BE2C (cell line): ENCODE data around the gene ABCB8.
A peak's percentile ranks its signal among the peaks of the same experiment; 100 is the strongest.

Experiments
- DNase-seq: peaks from one replicate; pipeline ENCODE4 v3.0.0-alpha.2; 2020
- H3K27me3 ChIP-seq: fragments of 250-450 bp; sonication (Bioruptor Pico); 2 replicates; pipeline ENCODE4 v1.5.1; 2020; ENCODE audit warnings: mild to moderate bottlenecking
- H3K36me3 ChIP-seq: fragments of 250-450 bp; sonication (Bioruptor Pico); 2 replicates; pipeline ENCODE4 v1.5.1; 2020; ENCODE audit warnings: mild to moderate bottlenecking
- H3K4me1 ChIP-seq: fragments of 250-450 bp; sonication (Bioruptor Pico); 2 replicates; pipeline ENCODE4 v1.5.1; 2020
- H3K4me3 ChIP-seq: 2 replicates; pipeline ENCODE4 v1.5.1; 2011; ENCODE audit warnings: low read depth, low read length
- H3K9me3 ChIP-seq: fragments of 250-450 bp; sonication (Bioruptor Pico); 2 replicates; pipeline ENCODE4 v1.5.1; 2020
- CTCF ChIP-seq: IDR thresholded peaks from 2 replicates; pipeline ENCODE4 v1.5.1; 2012; ENCODE audit warnings: mild to moderate bottlenecking, low read depth, low read length

Gene ABCB8

GRCh38 chr7:151033864-151034249 is 5.6 kb downstream of the ABCB8 start:
- Histone ChIP-seq H3K4me1 (peaks cover 11% of the 10 kb centered on the region), H3K36me3 (peaks cover 7% of the 10 kb centered on the region; the same call in 1 of the 2 replicates), H3K9me3 (no peaks in the 10 kb centered on the region), H3K4me3 (no peak overlapping the region), H3K27me3 (no peaks in the 10 kb centered on the region)
- no peak for TF ChIP-seq CTCF
- DNase-seq: no peak

- TF ChIP-seq CTCF: no peak
- Histone ChIP-seq H3K27me3 (no peaks in the 10 kb centered on the region), H3K4me1 (peaks cover 16% of the 10 kb centered on the region), H3K36me3 (peaks cover 7% of the 10 kb centered on the region; the same call in 1 of the 2 replicates), H3K9me3 (no peaks in the 10 kb centered on the region), H3K4me3 (no peak overlapping the region)
- no peak for DNase-seq
These were observed 6.2 kb downstream of the ABCB8 start for GRCh38 chr7:151034312-151035025.

GRCh38 chr7:151035026-151035717 is 6.9 kb downstream of the ABCB8 start:
- H3K36me3 ChIP-seq: peaks cover 7% of the 10 kb centered on the region; the same call in 1 of the 2 replicates
- H3K4me1 ChIP-seq: peaks cover 23% of the 10 kb centered on the region
- DNase-seq: no peak
- no peaks in the 10 kb centered on the region for H3K27me3 ChIP-seq
- H3K4me3 ChIP-seq: no peak overlapping the region
- no peak for TF ChIP-seq CTCF
- H3K9me3 ChIP-seq: no peaks in the 10 kb centered on the region

DNA sequence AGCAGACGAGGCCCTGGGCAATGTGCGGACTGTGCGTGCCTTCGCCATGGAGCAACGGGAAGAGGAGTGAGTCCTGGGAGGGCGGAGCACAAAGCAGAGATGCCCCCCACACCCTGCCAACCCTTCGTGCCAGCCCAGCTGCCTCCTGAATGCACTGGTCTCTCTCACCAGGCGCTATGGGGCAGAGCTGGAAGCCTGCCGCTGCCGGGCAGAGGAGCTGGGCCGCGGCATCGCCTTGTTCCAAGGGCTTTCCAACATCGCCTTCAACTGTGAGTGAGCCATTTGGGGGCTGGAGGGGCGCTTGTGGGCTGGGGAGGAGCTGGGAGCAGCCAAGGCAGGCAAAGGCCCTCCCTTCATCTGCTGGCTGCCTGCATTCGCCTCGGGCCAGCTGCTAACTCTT is 7.7 kb downstream of the ABCB8 start:
- no peak for DNase-seq
- H3K27me3 ChIP-seq: no peaks in the 10 kb centered on the region
- H3K4me3 ChIP-seq: no peak overlapping the region
- peaks cover 28% of the 10 kb centered on the region for H3K4me1 ChIP-seq
- no peaks in the 10 kb centered on the region for H3K9me3 ChIP-seq
- no peak for TF ChIP-seq CTCF
- peaks cover 7% of the 10 kb centered on the region; the same call in 1 of the 2 replicates for H3K36me3 ChIP-seq

- peaks cover 28% of the 10 kb centered on the region for H3K4me1 ChIP-seq
- no peak for TF ChIP-seq CTCF
- H3K4me3 ChIP-seq: peak overlapping the region; percentile 16; the same call in 1 of the 2 replicates
- peaks cover 7% of the 10 kb centered on the region; the same call in 1 of the 2 replicates for H3K36me3 ChIP-seq
- peak; percentile 92 for DNase-seq
- no peaks in the 10 kb centered on the region for H3K9me3 ChIP-seq
- no peaks in the 10 kb centered on the region for H3K27me3 ChIP-seq
These were observed 10.9 kb downstream of the ABCB8 start for GRCh38 chr7:151038951-151039849.
